CD4-positive, alpha-beta T cell treated with Interleukin-10 for 1 hour (primary cell): ENCODE data around the gene DXO.
"Not testable (repeated sequence)": the region's sequence is repeated elsewhere in the genome, so short reads cannot be mapped to it uniquely, and the experiment has no call there.

Source experiments
- DNase-seq: peaks from one replicate; pipeline ENCODE4 v3.0.0-alpha.2; 2020

DXO gene

GRCh38 chr6:31979238-31979898 lies 7.4 kb upstream of the DXO start:
- no peak for DNase-seq

GRCh38 chr6:31978831-31979230 lies 6.9 kb upstream of the DXO start:
- DNase-seq, result no peak

GRCh38 chr6:31977816-31978431 lies 6.0 kb upstream of the DXO start:
- DNase-seq, result no peak

DNA sequence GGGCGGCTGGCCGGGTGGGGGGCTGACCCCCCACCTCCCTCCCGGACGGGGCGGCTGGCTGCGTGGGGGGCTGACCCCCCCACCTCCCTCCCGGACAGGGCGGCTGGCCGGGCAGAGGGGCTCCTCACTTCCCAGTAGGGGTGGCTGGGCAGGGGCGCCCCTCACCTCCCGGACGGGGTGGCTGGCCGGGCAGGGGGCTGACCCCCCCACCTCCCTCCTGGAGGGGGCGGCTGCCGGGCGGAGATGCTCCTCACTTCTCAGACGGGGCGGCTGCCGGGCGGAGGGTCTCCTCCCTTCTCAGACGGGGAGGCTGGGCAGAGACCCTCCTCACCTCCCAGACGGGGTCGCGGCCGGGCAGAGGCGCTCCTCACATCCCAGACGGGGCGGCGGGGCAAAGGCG lies 4.1 kb upstream of the DXO start:
- not testable (repeated sequence) for DNase-seq

- peak; percentile 22 for DNase-seq
Measured at GRCh38 chr6:31972709-31973350, 892 bp upstream of the DXO start.

DNA sequence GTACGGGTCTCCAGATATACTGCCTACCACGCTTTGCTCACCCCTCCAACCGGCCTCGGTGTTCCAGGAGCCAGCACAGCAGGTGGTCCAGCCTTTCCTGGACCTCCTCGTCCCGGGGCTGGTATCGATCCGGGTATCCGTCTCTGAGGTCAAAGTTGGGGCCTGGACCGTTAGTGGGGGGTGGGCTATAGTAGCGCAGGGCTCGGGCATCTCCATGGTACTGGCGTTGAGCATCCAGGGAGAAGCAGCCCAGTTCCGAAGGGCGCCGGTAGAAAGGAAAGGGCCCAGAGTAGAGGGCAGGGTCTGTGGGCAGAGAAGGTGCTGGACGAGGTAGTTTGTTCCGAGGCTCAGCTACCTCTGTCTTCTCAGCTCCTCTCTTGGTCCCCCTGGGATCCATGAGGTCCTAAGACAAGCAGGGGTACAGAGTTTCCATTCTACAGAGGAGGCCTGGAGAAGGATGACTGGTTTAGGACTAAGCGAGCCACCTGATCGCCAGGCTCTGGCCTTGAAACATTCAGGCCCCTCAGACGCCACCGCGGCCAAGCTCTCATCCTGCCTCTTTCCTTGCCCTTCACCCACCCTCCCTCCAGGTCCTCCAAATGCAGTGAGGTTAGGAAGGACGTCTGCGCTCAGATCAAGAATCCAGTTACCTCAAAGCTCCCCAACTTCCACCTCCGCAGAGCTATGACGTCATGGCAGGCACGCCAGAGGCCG lies 502 bp downstream of the DXO start:
- DNase-seq, result no peak

DNA sequence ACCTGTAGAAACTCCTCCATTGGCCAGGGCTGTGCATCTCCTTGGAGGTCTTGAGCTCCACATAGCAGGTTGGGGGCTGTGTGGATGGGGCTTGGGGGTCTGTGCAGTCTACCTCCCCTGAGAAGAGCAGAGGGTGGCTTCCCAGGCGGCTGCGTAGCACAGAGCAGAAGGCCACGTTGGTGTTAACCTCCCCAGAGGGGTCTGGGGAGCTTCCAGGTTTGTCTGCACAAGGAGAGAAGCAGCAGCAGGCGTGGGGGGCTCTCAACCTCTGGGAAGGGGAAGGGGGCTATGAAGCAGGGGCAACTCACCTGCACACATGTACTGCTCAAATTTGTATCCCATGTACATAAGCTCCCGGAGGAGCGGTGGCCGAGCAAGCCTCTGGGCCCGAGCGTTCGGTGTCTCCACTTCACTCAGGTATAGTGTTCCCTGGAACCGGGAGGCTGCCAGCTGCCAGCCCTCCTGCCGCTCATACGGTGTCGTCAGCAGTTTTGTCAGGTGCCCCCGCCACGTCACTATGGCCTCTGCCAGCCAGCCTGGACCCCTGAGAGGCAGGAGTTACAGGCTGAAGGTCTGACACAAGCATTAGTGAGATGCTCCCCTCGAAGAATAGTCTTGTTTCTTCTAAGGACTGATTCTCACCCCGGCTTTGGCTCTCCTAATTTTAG lies 1.2 kb downstream of the DXO start:
- peak; percentile 9 for DNase-seq

GRCh38 chr6:31969712-31970603 lies 2.0 kb downstream of the DXO start:
- DNase-seq, result no peak

DNA sequence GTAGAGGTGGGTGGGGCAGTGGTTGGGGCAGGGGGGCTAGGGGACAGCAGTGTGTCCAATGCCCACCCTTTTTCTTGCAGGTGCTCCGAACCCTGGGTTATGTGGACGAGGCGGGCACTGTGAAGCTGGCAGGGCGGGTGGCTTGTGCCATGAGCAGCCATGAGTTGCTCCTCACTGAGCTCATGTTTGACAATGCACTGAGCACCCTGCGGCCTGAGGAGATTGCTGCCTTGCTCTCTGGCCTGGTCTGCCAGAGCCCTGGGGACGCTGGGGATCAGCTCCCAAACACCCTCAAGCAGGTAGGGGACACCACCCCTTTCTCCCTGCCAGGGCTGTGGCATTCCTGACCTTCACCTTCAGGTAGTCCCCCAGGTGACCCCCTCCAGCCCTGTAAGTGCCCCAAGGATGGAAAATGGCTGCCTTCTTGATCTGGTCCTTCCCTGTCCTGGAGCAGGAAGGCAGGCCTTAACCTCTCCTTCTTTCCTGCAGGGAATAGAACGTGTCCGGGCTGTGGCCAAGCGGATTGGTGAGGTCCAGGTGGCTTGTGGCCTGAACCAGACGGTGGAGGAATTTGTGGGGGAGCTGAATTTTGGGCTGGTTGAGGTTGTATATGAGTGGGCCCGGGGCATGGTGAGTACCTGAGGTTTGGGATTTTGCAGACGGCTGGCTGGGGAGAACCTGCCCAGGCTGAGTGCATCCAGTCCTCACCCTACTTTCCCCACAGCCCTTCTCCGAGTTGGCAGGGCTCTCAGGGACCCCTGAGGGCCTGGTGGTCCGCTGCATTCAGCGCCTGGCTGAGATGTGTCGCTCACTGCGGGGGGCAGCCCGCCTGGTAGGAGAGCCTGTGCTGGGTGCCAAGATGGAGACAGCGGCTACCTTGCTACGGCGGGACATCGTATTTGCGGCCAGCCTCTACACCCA lies 2.9 kb downstream of the DXO start:
- DNase-seq, result no peak

DNA sequence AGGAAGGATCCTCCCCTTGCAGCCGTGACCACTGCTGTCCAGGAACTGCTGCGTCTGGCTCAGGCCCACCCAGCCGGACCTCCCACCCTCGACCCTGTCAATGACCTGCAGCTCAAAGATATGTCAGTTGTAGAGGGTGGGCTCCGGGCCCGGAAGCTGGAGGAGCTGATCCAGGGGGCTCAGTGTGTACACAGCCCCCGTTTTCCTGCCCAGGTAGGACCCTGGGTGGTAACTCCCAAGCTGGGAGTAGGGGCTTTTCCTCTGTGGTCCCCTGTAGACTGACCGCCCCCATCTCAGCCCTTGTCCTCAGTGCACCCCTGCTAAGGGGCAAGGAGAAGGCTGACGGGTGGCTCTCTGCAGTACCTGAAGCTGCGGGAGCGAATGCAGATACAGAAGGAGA lies 3.6 kb downstream of the DXO start:
- DNase-seq, result no peak

- no peak for DNase-seq
Measured at GRCh38 chr6:31967926-31968320, 4.0 kb downstream of the DXO start.

- no peak for DNase-seq
Measured at GRCh38 chr6:31966997-31967925, 4.7 kb downstream of the DXO start.

GRCh38 chr6:31966506-31966905 lies 5.4 kb downstream of the DXO start:
- DNase-seq, result no peak

DNA sequence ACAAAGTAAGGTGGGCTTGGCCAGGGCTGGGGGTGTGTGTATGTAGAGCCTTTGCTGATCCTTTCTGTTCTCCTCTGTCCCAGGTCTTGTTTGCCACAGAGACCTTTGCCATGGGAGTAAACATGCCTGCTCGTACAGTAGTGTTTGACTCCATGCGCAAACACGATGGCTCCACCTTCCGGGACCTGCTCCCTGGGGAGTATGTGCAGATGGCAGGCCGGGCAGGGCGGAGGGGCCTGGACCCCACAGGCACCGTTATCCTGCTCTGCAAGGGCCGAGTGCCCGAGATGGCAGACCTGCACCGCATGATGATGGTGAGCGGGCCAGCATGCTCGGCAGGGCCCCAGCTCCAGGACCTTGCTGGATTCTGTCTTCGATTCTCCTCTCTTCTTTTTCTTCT lies 6.2 kb downstream of the DXO start:
- DNase-seq, result no peak

GRCh38 chr6:31963921-31964320 lies 8.0 kb downstream of the DXO start:
- no peak for DNase-seq

- DNase-seq, result no peak
Measured at GRCh38 chr6:31961616-31962015, 10.3 kb downstream of the DXO start.

- DNase-seq, result peak; percentile 99
Measured at GRCh38 chr6:31958741-31959739, 12.9 kb downstream of the DXO start, which contains the start of the genes NELFE and SKIC2. Gene NELFE (minus strand): TSS chr6:31958971. CDS start chr6:31958446, 525 bp downstream. Gene SKIC2 (plus strand): TSS chr6:31959175. CDS start chr6:31959193, 18 bp downstream.

- DNase-seq, result no peak
Measured at GRCh38 chr6:31958412-31958740, 13.6 kb downstream of the DXO start.
